NCI-H2196 (cell line): ENCODE measurements around the gene KRTAP26-1.

Experiments used
- DNase-seq: peaks from one replicate; lab custom pipeline; 2025; ENCODE audit not compliant: unreplicated experiment; lab: John Stamatoyannopoulos, UW

Gene KRTAP26-1

GRCh38 chr21:30320215-30320614 lies at the start of gene KRTAP26-1:
Gene KRTAP26-1 (minus strand): TSS chr21:30320315. CDS start chr21:30320035, 280 bp downstream.
- DNase-seq, result no peak

GRCh38 chr21:30355906-30356305 lies 35.8 kb upstream of the KRTAP26-1 start:
- no peak for DNase-seq

GRCh38 chr21:30354308-30355005 lies 34.3 kb upstream of the KRTAP26-1 start:
- no peak for DNase-seq

GRCh38 chr21:30351534-30351933 lies 31.4 kb upstream of the KRTAP26-1 start:
- no peak for DNase-seq

DNA sequence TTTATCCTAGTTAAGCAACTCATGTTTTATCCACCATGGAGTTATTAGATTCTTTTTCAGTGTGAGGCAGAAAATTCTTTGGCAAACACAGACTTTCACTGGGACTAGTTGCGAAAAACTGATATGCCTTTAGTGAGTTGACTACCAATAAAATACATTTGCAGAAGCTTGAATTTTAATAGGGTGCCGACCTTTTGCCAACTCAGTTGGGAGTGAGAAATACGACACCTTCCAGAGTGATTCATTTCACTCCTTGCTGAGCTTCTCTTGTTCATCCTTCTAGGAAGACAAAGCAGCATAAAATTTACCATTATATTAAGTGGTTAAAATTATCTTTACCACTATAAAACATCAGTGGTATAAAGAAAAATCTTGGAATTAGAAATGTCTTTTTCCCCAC lies 29.5 kb upstream of the KRTAP26-1 start:
- DNase-seq, result no peak

GRCh38 chr21:30348506-30348905 lies 28.4 kb upstream of the KRTAP26-1 start, which contains the start of gene KRTAP23-1:
Gene KRTAP23-1 (minus strand): TSS chr21:30348606. CDS start chr21:30348606, 0 bp downstream.
- no peak for DNase-seq

GRCh38 chr21:30345014-30345413 lies 24.9 kb upstream of the KRTAP26-1 start:
- DNase-seq, result no peak

DNA sequence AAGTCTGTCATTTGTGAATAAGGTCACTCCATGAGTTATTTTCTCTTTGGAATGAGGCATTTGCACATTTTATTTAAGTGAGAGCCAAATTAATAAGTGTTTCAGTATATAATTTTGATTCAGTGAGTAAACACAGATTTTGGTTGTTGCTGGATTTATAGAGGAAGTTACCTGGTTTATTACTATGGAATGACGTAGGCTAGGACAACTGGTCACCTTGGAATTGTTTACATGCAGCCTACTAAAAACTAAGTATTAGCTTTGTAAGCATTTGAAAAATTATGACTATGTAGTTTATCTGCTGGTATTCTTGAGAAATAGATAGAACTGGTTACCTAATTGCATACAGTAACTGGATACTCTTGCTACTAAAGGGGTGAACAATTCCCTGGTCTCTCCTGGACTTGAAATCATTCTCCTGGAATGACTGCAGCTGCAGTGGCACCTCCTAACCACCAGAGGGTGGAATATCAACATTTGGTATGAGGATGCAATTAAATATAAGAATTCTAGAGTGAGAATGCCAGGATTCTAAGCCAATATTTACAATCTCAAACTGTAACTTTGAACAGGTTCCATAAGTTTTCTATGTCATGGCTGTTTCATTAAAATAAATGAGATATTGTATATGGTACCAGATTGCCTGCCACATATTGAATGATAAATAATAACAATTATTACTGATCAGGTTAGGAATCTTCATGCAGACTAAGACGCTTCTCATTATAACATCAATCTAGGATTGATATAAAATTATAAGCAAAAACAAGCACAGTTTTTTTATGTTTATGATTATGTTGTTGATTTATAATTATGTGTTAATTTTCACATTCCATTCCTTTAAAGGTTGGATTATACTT lies 20.8 kb upstream of the KRTAP26-1 start:
- peak; percentile 13 for DNase-seq

DNA sequence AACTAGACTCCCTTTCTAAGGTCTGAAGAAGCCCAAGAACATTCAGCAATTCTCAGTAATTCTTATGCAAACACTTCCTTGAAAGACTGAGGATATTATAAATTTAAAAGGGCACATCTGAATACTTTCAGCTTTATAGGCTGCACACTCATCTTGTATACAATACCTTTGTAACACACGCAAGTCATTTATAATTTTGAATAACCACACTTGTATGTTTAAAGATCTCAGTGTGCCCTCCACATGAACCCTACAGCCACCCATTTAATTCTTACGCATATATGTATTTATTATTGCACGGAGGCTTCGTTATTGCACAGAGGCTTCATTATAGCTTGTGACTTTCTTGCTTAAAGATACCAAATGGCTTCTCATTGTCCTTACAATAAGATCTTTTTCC lies 18.6 kb upstream of the KRTAP26-1 start:
- DNase-seq, result no peak

DNA sequence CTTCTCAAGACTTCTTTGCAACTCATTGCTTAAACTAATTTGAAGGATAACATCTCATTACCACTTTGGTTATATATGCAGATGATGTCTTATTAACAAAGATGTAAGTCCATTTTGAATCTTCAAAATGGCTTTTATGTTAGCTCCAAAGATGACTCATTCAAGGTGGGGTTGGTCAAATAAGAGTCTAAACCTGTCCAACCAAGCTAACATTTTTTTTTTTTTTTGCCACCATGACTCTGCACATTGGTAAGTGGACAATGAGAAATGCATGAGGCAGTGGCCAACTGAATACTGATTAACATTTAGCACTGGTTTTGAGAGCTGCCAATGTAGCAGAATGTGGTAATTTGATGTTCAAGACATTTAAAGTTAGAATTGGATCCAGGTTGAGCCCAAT lies 17.7 kb upstream of the KRTAP26-1 start:
- DNase-seq, result no peak

- no peak for DNase-seq
Measured at GRCh38 chr21:30337276-30337744, 17.2 kb upstream of the KRTAP26-1 start, which contains the start of gene KRTAP27-1. Gene KRTAP27-1 (minus strand): TSS chr21:30337694. CDS start chr21:30337668, 26 bp downstream.

DNA sequence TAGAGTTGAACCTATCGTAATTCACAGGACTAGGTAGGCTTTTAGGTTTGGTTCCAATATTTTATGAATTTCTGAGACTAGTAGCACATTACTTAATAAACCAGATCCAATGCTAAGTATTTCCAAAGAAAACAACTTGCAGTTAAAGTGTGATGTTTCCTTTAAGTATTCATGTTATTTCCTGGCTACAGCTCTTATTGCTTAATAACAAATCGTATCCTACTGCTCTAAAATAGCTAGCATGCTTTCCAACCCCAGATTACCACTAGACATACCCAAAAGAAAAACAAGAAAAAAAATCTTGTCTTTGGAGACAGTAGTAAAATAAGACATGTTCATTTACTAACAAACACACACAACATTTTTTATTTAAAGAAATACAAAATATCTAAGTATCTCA lies 16.5 kb upstream of the KRTAP26-1 start:
- no peak for DNase-seq

GRCh38 chr21:30333736-30334135 lies 13.6 kb upstream of the KRTAP26-1 start:
- DNase-seq, result no peak

- DNase-seq, result no peak
Measured at GRCh38 chr21:30332681-30333080, 12.6 kb upstream of the KRTAP26-1 start.

DNA sequence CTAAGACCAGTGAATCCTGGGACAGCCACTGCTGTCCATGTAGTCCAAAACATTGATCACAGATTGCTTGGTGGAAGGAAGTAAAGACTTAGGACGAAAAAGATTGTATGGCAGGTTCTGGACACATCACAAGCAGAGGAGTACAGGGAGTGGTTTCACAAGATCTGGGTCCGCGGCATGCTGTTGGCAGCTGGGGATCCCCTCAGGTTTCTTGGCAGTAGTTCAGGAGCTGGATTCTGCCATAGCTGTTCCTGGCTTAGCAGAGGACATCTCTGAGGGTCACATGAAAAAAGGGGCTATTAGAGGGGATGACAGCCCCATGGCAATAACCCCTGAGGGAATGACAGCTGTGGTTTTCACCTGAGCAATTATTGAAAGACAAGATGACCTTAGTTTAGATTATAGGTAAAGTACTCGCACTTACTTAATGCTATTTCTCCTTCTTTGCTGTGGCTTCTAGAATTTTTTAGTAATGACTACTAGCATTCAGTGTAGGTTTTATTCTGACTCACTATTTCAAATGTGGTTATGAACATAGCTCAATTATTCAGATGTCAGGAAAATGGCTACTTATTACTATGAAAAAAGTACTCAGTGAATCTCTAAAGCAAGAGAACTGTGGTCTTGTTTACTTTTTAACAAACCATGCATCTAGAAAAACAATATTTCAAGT lies 9.2 kb upstream of the KRTAP26-1 start:
- no peak for DNase-seq

DNA sequence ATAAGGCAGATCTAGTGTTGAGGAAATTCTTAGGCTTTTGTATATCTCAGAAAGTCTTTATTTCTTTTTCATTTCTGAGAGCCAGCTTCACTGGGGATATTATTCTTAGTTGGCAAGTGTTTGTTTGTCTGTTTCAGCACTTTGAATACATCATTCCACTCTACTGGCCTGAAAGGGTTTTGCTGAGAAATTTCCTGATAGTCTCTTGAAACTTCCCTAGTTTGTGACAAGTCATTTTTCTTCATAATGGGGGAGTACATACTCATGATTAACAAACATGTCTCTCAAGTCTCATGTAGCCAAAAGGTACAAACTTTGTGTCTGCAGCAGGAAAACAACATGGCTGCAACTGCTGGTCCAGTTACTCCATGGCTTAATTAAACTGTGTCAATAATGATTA lies 6.3 kb upstream of the KRTAP26-1 start:
- no peak for DNase-seq

DNA sequence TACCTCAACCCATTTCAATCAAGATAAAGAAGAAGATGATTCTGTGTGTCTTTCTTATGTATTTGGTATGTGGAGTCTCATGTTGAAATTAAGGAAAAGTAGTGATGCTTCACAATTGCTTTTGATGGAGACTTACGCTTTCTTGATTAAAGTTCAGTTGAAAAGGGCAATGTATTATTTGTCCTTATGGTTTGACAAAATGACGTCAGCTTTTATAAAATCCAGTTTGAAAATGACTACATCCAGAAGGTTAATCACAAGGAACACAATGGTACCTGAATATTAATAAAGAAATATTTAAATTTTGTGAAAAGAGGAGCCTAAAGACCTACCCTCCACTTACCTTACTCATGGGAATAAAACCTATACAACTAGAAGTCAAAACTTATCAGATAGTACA lies 4.4 kb downstream of the KRTAP26-1 start:
- DNase-seq, result no peak

DNA sequence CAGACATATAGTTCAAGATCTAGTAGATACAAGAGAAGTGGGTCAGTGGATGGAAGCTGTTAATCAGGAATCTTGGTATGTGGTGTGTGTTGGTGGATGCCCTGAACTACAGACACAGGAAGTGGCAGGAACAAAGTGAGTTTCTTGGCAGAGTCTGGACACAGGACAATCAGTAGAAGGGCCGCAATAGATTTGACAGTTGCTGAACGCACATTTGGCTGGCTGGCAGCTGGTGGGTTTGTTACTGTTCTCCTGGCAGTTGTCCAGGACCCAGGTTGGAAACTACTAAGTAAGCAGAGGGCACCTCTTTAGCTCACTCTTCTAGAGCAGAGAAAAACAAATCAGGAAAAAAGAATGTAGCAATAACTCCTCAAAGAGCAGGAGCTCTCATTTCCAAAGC lies 13.2 kb downstream of the KRTAP26-1 start:
- no peak for DNase-seq

GRCh38 chr21:30305136-30305535 lies 15.0 kb downstream of the KRTAP26-1 start:
- no peak for DNase-seq

DNA sequence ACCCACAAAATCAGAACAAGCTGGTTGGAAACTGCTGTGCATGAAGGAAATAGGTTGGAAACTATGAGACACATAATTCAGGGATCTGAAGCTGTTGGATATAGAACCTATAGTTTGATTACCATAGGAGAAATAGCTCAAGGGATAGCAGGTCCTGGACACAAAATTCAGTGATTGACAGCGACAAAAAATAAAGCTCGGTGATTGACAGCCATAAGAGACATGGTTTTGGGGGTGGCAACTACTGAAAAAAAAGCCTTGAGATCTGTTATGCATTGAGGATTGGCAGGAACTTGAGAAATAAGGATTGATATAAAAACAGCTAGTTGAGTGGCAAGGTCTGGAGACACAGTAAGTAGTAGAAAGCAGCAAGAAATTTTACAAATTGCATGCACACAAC lies 30.9 kb downstream of the KRTAP26-1 start, which contains the start of gene KRTAP25-1:
TSS of gene KRTAP25-1 (minus strand) at position 300 of the 400 bp plus-strand sequence. CDS start at position 276, 24 bp downstream.
- DNase-seq, result no peak

DNA sequence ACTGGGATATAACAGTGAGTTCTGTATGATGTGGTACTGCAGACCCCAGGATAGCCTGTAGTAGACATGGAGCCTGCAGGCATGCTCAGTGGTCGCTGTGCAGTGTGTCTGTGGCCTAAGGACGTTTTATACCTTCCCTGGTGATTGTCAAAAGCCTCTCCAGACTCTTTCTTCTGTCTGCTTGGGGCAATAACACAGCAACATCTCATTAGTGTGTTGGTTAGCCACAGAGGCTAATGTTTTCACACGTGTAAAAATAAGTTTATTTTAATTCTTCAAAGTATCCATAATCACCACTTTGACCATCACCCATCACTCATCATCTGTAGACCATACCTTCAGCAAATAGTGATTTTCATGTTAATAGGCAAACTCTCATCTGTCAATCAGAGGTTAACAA lies 37.3 kb downstream of the KRTAP26-1 start, which contains the start of gene KRTAP24-1:
TSS of gene KRTAP24-1 (minus strand) at position 101 of the 400 bp plus-strand sequence. CDS start at position 83, 18 bp downstream.
- no peak for DNase-seq
